CD4-positive, alpha-beta T cell treated with Interleukin-6 at 100 ng/mL for 8 hours (primary cell): ENCODE results near the gene PHACTR3.

Source experiments
- DNase-seq: peaks from one replicate; pipeline ENCODE4 v3.0.0-alpha.2; 2020; ENCODE audit warnings: mixed read lengths, low spot score

Gene PHACTR3

GRCh38 chr20:59647271-59647670 is 42.9 kb downstream of the PHACTR3 start:
- no peak for DNase-seq

- DNase-seq, result no peak
These were observed 44.2 kb downstream of the PHACTR3 start for GRCh38 chr20:59648466-59649070.

GRCh38 chr20:59650418-59650817 is 46.1 kb downstream of the PHACTR3 start:
- DNase-seq, result no peak

GRCh38 chr20:59652381-59652780 is 48.0 kb downstream of the PHACTR3 start:
- no peak for DNase-seq

GRCh38 chr20:59656417-59656816 is 52.1 kb downstream of the PHACTR3 start:
- DNase-seq, result no peak

- no peak for DNase-seq
These were observed 53.2 kb downstream of the PHACTR3 start for GRCh38 chr20:59657459-59658046.

- no peak for DNase-seq
These were observed 56.1 kb downstream of the PHACTR3 start for GRCh38 chr20:59660471-59660870.

- no peak for DNase-seq
These were observed 56.8 kb downstream of the PHACTR3 start for GRCh38 chr20:59661153-59661552.

- DNase-seq, result no peak
These were observed 57.3 kb downstream of the PHACTR3 start for GRCh38 chr20:59661621-59662020.

GRCh38 chr20:59662161-59662560 is 57.8 kb downstream of the PHACTR3 start:
- no peak for DNase-seq

- no peak for DNase-seq
These were observed 58.6 kb downstream of the PHACTR3 start for GRCh38 chr20:59662856-59663512.

GRCh38 chr20:59663513-59664060 is 59.2 kb downstream of the PHACTR3 start:
- DNase-seq, result no peak

- DNase-seq, result no peak
These were observed 60.1 kb downstream of the PHACTR3 start for GRCh38 chr20:59664421-59664941.

- no peak for DNase-seq
These were observed 61.6 kb downstream of the PHACTR3 start for GRCh38 chr20:59665656-59666555.

GRCh38 chr20:59666586-59666985 is 62.2 kb downstream of the PHACTR3 start:
- no peak for DNase-seq

GRCh38 chr20:59667131-59667530 is 62.8 kb downstream of the PHACTR3 start:
- no peak for DNase-seq

- DNase-seq, result no peak
These were observed 63.7 kb downstream of the PHACTR3 start for GRCh38 chr20:59667981-59668515.

GRCh38 chr20:59668926-59669850 is 64.8 kb downstream of the PHACTR3 start:
- no peak for DNase-seq

GRCh38 chr20:59670786-59671492 is 66.6 kb downstream of the PHACTR3 start:
- DNase-seq, result no peak
